PC-3 (cell line): Measurements from ENCODE around the gene TGFBI. TPM values are rescaled to one million over a fixed set of nuclear protein-coding genes. Genes with fewer than 3 reads are reported as not detected.

Source experiments
- ATAC-seq: fragments of 200-7000 bp; cut with Tn5 transposase; 2 replicates; pipeline ENCODE4 v1.9.1; 2020; ENCODE audit warnings: mild to moderate bottlenecking, moderate library complexity
- BruUV-seq: library from RNA; stranded (reverse); fragments of 400-500 nt; replicated peaks from 2 replicates; lab custom pipeline; 2021; lab: Mats Ljungman, UMichigan
- CTCF ChIA-PET: fragments of 300-600 bp; sonication (Branson Sonifier 250); formaldehyde crosslinking; loops from one replicate; lab custom pipeline; 2022; ENCODE audit warnings: antibody characterized with exemption; lab: Charles Lee
- POLR2A ChIA-PET: fragments of 300-600 bp; sonication (Branson Sonifier 250); formaldehyde crosslinking; loops from one replicate; lab custom pipeline; 2022; ENCODE audit warnings: antibody characterized with exemption; ENCODE audit not compliant: unreplicated experiment; lab: Charles Lee
- DNase-seq: peaks from one replicate; pipeline ENCODE4 v3.0.0-alpha.2; 2015
- H2AFZ ChIP-seq: fragments of 300-600 bp; sonication (generic); 2 replicates; pipeline ENCODE4 v1.6.0; 2016; ENCODE audit warnings: antibody characterized with exemption, low read length
- H3F3A ChIP-seq: fragments of 300-600 bp; sonication (generic); one replicate; pipeline ENCODE4 v1.6.0; 2017; ENCODE audit warnings: antibody characterized with exemption, low read length, control low read depth, mild to moderate bottlenecking; ENCODE audit not compliant: unreplicated experiment
- H3K27ac ChIP-seq: fragments of 300-600 bp; sonication (generic); 2 replicates; pipeline ENCODE4 v1.5.1; 2016; ENCODE audit warnings: mild to moderate bottlenecking, low read length
- H3K27me3 ChIP-seq: fragments of 300-600 bp; sonication (generic); 2 replicates; pipeline ENCODE4 v1.6.1; 2016; ENCODE audit warnings: low read length, mixed read lengths
- H3K36me3 ChIP-seq: fragments of 300-600 bp; sonication (generic); 2 replicates; pipeline ENCODE4 v1.6.1; 2016; ENCODE audit warnings: low read depth, mixed run types, low read length, mixed read lengths
- H3K4me1 ChIP-seq: fragments of 300-600 bp; sonication (generic); 2 replicates; pipeline ENCODE4 v1.5.1; 2016; ENCODE audit warnings: low read length; ENCODE audit not compliant: insufficient read depth
- H3K4me2 ChIP-seq: fragments of 300-600 bp; sonication (generic); 2 replicates; pipeline ENCODE4 v1.6.0; 2016; ENCODE audit warnings: low read length
- H3K4me3 ChIP-seq: fragments of 300-600 bp; sonication (generic); 2 replicates; pipeline ENCODE4 v1.5.1; 2016; ENCODE audit warnings: mild to moderate bottlenecking, low read length, mixed read lengths
- H3K79me2 ChIP-seq: fragments of 300-600 bp; sonication (generic); 2 replicates; pipeline ENCODE4 v1.6.1; 2017; ENCODE audit warnings: low read length, mixed read lengths
- H3K9ac ChIP-seq: fragments of 300-600 bp; sonication (generic); 2 replicates; pipeline ENCODE4 v1.6.0; 2016; ENCODE audit warnings: mild to moderate bottlenecking, low read length
- H3K9me2 ChIP-seq: fragments of 300-600 bp; sonication (generic); replicated peaks from 2 replicates; pipeline ENCODE4 v1.6.1; 2016; ENCODE audit warnings: mixed run types, low read length, mixed read lengths
- H3K9me3 ChIP-seq: fragments of 300-600 bp; sonication (generic); 2 replicates; pipeline ENCODE4 v1.6.1; 2016; ENCODE audit warnings: low read length, mixed read lengths
- H4K20me1 ChIP-seq: fragments of 300-600 bp; sonication (generic); 2 replicates; pipeline ENCODE4 v1.6.1; 2016; ENCODE audit warnings: low read length, mixed read lengths
- CTCF ChIP-seq: fragments of 300-600 bp; sonication (generic); conservative IDR thresholded peaks from 2 replicates; pipeline ENCODE4 v1.5.1; 2017; ENCODE audit warnings: antibody characterized with exemption, low read depth, mild to moderate bottlenecking, low read length
- EZH2 ChIP-seq: fragments of 300-600 bp; sonication (generic); IDR thresholded peaks from one replicate; pipeline ENCODE4 v1.6.1; 2017; ENCODE audit warnings: antibody characterized with exemption, mild to moderate bottlenecking, low read length; ENCODE audit not compliant: unreplicated experiment
- EZH2phosphoT487 ChIP-seq: fragments of 300-600 bp; sonication (generic); IDR thresholded peaks from 2 replicates; pipeline ENCODE4 v1.6.1; 2018; ENCODE audit warnings: mild to moderate bottlenecking, antibody characterized with exemption, low read length, borderline replicate concordance
- intact Hi-C: fragments of 100-400 bp; cut with micrococcal nuclease; formaldehyde crosslinking; loops from 2 replicates; pipeline ENCODE4 v1.9.0; 2023
- total RNA-seq: library from RNA; depleted of rRNA; stranded (reverse); fragments of >200 nt; gene quantifications from 2 replicates; pipeline ENCODE4 v1.2.3, GENCODE V29; 2014

The TGFBI gene
- total RNA-seq, 1 experiment from 2014 or later = 4.8 TPM

GRCh38 chr5:136082390-136083193 lies 53.8 kb downstream of the TGFBI start:
- no peak overlapping the region for H3K4me2 ChIP-seq
- no peaks in the 10 kb centered on the region for H3K4me1 ChIP-seq
- CTCF ChIA-PET = no interaction called here
- H3K4me3 ChIP-seq = no peak overlapping the region
- BruUV-seq = no TSS peak
- H3K79me2 ChIP-seq = no peaks in the 10 kb centered on the region
- H3K9ac ChIP-seq = no peak overlapping the region
- no peak for TF ChIP-seq EZH2
- no peak for TF ChIP-seq EZH2phosphoT487
- peak; percentile 76 for TF ChIP-seq CTCF
- no peaks in the 10 kb centered on the region for H3F3A ChIP-seq
- no peaks in the 10 kb centered on the region for H3K9me2 ChIP-seq
- H3K27me3 ChIP-seq = peaks cover 6% of the 10 kb centered on the region; the same call in 1 of the 2 replicates
- no peak overlapping the region for H3K27ac ChIP-seq
- no peak overlapping the region for H2AFZ ChIP-seq
- intact Hi-C loops = loop anchor here (1.0 kb wide), 3 partner anchors 92 to 195 kb away; no protein-coding TSS in a partner anchor
- H3K9me3 ChIP-seq = no peaks in the 10 kb centered on the region
- no peaks in the 10 kb centered on the region for H4K20me1 ChIP-seq
- ATAC-seq = peak; percentile 89
- POLR2A ChIA-PET = no interaction called here
- H3K36me3 ChIP-seq = no peaks in the 10 kb centered on the region
- DNase-seq = peak; percentile 71

GRCh38 chr5:136084698-136085097 lies 55.9 kb downstream of the TGFBI start:
- intact Hi-C loops = no loop called here
- Histone ChIP-seq H3K4me3 (no peak overlapping the region), H3K36me3 (no peaks in the 10 kb centered on the region), H4K20me1 (no peaks in the 10 kb centered on the region), H3K9me3 (no peaks in the 10 kb centered on the region), H3F3A (no peaks in the 10 kb centered on the region), H3K9me2 (no peaks in the 10 kb centered on the region), H3K4me2 (no peak overlapping the region), H3K27me3 (no peaks in the 10 kb centered on the region), H3K9ac (no peak overlapping the region), H3K27ac (no peak overlapping the region), H3K79me2 (no peaks in the 10 kb centered on the region), H3K4me1 (no peaks in the 10 kb centered on the region), H2AFZ (no peak overlapping the region)
- ChIA-PET POLR2A (no interaction called here), CTCF (no interaction called here)
- TF ChIP-seq CTCF (no peak), EZH2phosphoT487 (no peak), EZH2 (no peak)
- DNase-seq (no peak), ATAC-seq (no peak)
- no TSS peak for BruUV-seq
